HepG2 (cell line): ENCODE data around the gene ATOH8. TPM values are rescaled to one million over a fixed set of nuclear protein-coding genes. Genes with fewer than 3 reads are reported as not detected.

Experiments used
- ARNT2 ChIP-seq: sonication (generic); formaldehyde crosslinking; IDR thresholded peaks from 2 replicates; pipeline ENCODE4 v1.8.0; 2022; ENCODE audit warnings: mild to moderate bottlenecking, low read depth, missing genetic modification reagents, moderate library complexity
- FOSL2 ChIP-seq: sonication (generic); formaldehyde crosslinking; IDR thresholded peaks from 2 replicates; pipeline ENCODE4 v1.4.0; 2020; ENCODE audit warnings: missing genetic modification reagents
- FOXC1 ChIP-seq: sonication (generic); formaldehyde crosslinking; IDR thresholded peaks from 2 replicates; pipeline ENCODE4 v1.8.0; 2022; ENCODE audit warnings: mild to moderate bottlenecking, missing genetic modification reagents, borderline replicate concordance
- FUBP1 ChIP-seq: sonication (generic); formaldehyde crosslinking; IDR thresholded peaks from 2 replicates; pipeline ENCODE4 v1.5.1; 2020; ENCODE audit warnings: missing genetic modification reagents, mild to moderate bottlenecking, borderline replicate concordance
- GPN1 ChIP-seq: sonication (generic); formaldehyde crosslinking; IDR thresholded peaks from 2 replicates; pipeline ENCODE4 v1.5.1; 2020; ENCODE audit warnings: missing genetic modification reagents, borderline replicate concordance
- HMGXB4 ChIP-seq, 2 experiments: sonication (generic) in 1 of 2; formaldehyde crosslinking in 1 of 2; IDR thresholded peaks; 2 replicates each; pipeline versions ENCODE4 v1.4.0 to v1.6.1; 2018 to 2020; ENCODE audit warnings: missing genetic modification reagents in 2 of 2, borderline replicate concordance in 1 of 2, low read depth in 1 of 2, mild to moderate bottlenecking in 1 of 2, missing biosample characterization in 1 of 2
- HOMEZ ChIP-seq: IDR thresholded peaks from 2 replicates; pipeline ENCODE4 v1.6.1; 2016; ENCODE audit warnings: low read depth
- HOXA9 ChIP-seq: sonication (generic); formaldehyde crosslinking; IDR thresholded peaks from 2 replicates; pipeline ENCODE4 v1.8.1; 2022; ENCODE audit warnings: missing genetic modification reagents, mild to moderate bottlenecking, moderate library complexity, borderline replicate concordance
- KDM2A ChIP-seq: sonication (generic); formaldehyde crosslinking; IDR thresholded peaks from 2 replicates; pipeline ENCODE4 v1.4.0; 2020; ENCODE audit warnings: low read depth, missing genetic modification reagents, borderline replicate concordance
- MED1 ChIP-seq: sonication (generic); formaldehyde crosslinking; IDR thresholded peaks from 2 replicates; pipeline ENCODE4 v1.4.0; 2020; ENCODE audit warnings: missing genetic modification reagents
- MXI1 ChIP-seq: IDR thresholded peaks from 3 replicates; pipeline ENCODE4 v1.6.1; 2012; ENCODE audit warnings: low read depth, low read length, inconsistent platforms, borderline replicate concordance
- NFKB2 ChIP-seq: sonication (generic); formaldehyde crosslinking; IDR thresholded peaks from 2 replicates; pipeline ENCODE4 v1.4.0; 2020; ENCODE audit warnings: missing genetic modification reagents, borderline replicate concordance
- PITX1 ChIP-seq: sonication (generic); formaldehyde crosslinking; IDR thresholded peaks from 2 replicates; pipeline ENCODE4 v1.5.1; 2020; ENCODE audit warnings: mild to moderate bottlenecking, missing genetic modification reagents
- RFXAP ChIP-seq: sonication (generic); formaldehyde crosslinking; IDR thresholded peaks from 2 replicates; pipeline ENCODE4 v1.4.0; 2020; ENCODE audit warnings: missing genetic modification reagents, borderline replicate concordance
- SKIL ChIP-seq: sonication (generic); formaldehyde crosslinking; IDR thresholded peaks from 2 replicates; pipeline ENCODE4 v1.8.0; 2022; ENCODE audit warnings: missing genetic modification reagents, mild to moderate bottlenecking, moderate library complexity, borderline replicate concordance
- SMARCC2 ChIP-seq: fragments of 450-650 bp; IDR thresholded peaks from 2 replicates; pipeline ENCODE4 v1.6.1; 2017; ENCODE audit warnings: antibody characterized with exemption, mild to moderate bottlenecking
- TSC22D2 ChIP-seq: sonication (generic); formaldehyde crosslinking; IDR thresholded peaks from 2 replicates; pipeline ENCODE4 v1.5.1; 2020; ENCODE audit warnings: missing genetic modification reagents, mild to moderate bottlenecking, borderline replicate concordance
- ZNF136 ChIP-seq: sonication (generic); formaldehyde crosslinking; IDR thresholded peaks from 2 replicates; pipeline ENCODE4 v1.8.1; 2022; ENCODE audit warnings: low read depth, mild to moderate bottlenecking, moderate library complexity, missing genetic modification reagents
- ZNF564 ChIP-seq: sonication (generic); formaldehyde crosslinking; IDR thresholded peaks from 2 replicates; pipeline ENCODE4 v1.8.1; 2023; ENCODE audit warnings: mild to moderate bottlenecking, missing genetic modification reagents
- ZNF605 ChIP-seq: sonication (generic); formaldehyde crosslinking; IDR thresholded peaks from 2 replicates; pipeline ENCODE4 v1.8.0; 2022; ENCODE audit warnings: mild to moderate bottlenecking, missing genetic modification reagents
- polyA plus RNA-seq, 8 experiments: library from polyadenylated mRNA; depleted of rRNA in 3 of 8; stranded (reverse) in 7 of 8; unstranded in 1 of 8; fragments of >200 nt; fragmentation: Illumina TruSeq in 4 of 8; extraction: Trizol in 4 of 8; gene quantifications; 2 replicates each; pipeline versions ENCODE4 v1.2.1 to v1.2.3, GENCODE V29; 2011 to 2016; ENCODE audit warnings: low read depth in 4 of 8, missing spikeins in 1 of 8, mixed read lengths in 1 of 8; ENCODE audit not compliant: insufficient read depth in 1 of 8
- total RNA-seq, 5 experiments: library from RNA; depleted of rRNA; stranded (reverse); fragments of >200 nt; fragmentation: Illumina TruSeq; extraction: Trizol; gene quantifications; 2 replicates each; pipeline ENCODE4 v1.2.3, GENCODE V29; 2016; ENCODE audit warnings: low read depth in 1 of 5

ATOH8 gene
- total and polyA plus RNA-seq, 2 of the 13 experiments (the other 11 are each of a cell fraction or from before 2014, with no cell fraction given), result 0.13 to 0.61 TPM

- TF ChIP-seq TSC22D2 (CRISPR knock-in tag) (0 out of 2 replicates have a peak, but pooled peaks have one; percentile 37), HOMEZ (CRISPR knock-in tag) (peak; percentile 40; the same call in 1 of the 2 replicates), FOXC1 (CRISPR knock-in tag) (0 out of 2 replicates have a peak, but pooled peaks have one; percentile 44), NFKB2 (CRISPR knock-in tag) (peak; percentile 35; the same call in 1 of the 2 replicates), ZNF136 (CRISPR knock-in tag) (0 out of 2 replicates have a peak, but pooled peaks have one; percentile 71), PITX1 (CRISPR knock-in tag) (no peak), HOXA9 (CRISPR knock-in tag) (no peak), FOSL2 (CRISPR knock-in tag) (0 out of 2 replicates have a peak, but pooled peaks have one; percentile 7), SKIL (CRISPR knock-in tag) (no peak), GPN1 (no peak), MED1 (CRISPR knock-in tag) (0 out of 2 replicates have a peak, but pooled peaks have one; percentile 13), SMARCC2 (no peak), MXI1 (0 out of 3 replicates have a peak, but pooled peaks have one; percentile 38), HMGXB4 (CRISPR knock-in tag; IDR thresholded peaks at IDR 0.05; ENCODE audit: borderline replicate concordance in 1 of 2, low read depth in 1 of 2) (peak in 1 of 2 experiments; percentile 70; a peak in 1 of 4 replicates), ZNF564 (CRISPR knock-in tag) (no peak), KDM2A (CRISPR knock-in tag) (peak; percentile 69; the same call in 1 of the 2 replicates), ZNF605 (CRISPR knock-in tag) (no peak), ARNT2 (CRISPR knock-in tag) (peak; percentile 55; the same call in 1 of the 2 replicates), RFXAP (CRISPR knock-in tag) (peak; percentile 33; the same call in 1 of the 2 replicates), FUBP1 (no peak)
Observed at GRCh38 chr2:85728883-85729824, 24.6 kb upstream of the ATOH8 start (continued).
